GM12801 (cell line): Measurements from ENCODE around the gene ETV1.

Experiments used
- CTCF ChIP-seq: IDR thresholded peaks from one replicate; pipeline ENCODE4 v1.5.1; 2011; ENCODE audit warnings: control low read depth; ENCODE audit not compliant: insufficient read length; ENCODE audit errors: extremely low read depth

Gene ETV1

GRCh38 chr7:13849163-13849892 is 140.1 kb downstream of the ETV1 start:
- TF ChIP-seq CTCF, result no peak

DNA sequence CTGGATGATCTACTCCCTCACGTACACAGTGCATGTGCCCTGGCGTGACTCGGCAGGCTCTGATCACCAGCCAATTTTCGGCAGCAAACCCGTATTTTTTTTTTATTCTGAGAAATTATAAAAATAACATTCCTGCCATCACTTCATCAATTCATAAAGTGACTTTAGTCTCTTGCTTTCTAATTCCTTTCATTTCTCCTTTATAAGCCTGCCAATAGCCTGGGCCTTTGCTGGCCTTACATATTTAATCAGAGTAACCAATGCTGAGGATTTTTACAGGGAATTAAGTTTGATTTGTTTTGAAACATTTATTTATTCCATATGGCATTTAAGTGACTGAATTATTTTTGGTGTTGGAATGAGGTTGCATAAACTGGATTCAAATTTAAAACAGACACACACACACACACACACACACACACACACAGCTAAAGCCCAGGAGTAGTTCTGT is 140.8 kb downstream of the ETV1 start:
- no peak for TF ChIP-seq CTCF

DNA sequence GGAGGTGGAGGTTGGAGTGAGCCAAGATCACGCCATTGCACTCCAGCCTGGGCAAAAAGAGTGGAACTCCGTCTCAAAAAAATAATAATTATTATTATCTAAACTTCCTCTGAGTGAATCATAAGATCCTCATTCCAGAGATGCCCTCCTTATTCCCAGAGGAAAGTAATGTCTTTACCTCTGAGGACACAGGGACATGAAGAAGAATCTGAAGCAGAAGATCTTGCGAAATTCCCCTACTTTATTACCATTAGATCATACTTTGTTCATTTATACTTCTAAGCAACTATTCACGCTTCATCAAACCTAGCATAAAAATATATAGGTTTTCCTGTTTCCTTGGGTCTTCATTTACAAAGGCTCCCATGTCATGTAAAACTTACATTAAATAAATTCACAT is 143.1 kb downstream of the ETV1 start:
- no peak for TF ChIP-seq CTCF

- TF ChIP-seq CTCF, result no peak
These were observed 143.9 kb downstream of the ETV1 start for GRCh38 chr7:13845601-13846000.

- no peak for TF ChIP-seq CTCF
These were observed 144.5 kb downstream of the ETV1 start for GRCh38 chr7:13844954-13845353.

DNA sequence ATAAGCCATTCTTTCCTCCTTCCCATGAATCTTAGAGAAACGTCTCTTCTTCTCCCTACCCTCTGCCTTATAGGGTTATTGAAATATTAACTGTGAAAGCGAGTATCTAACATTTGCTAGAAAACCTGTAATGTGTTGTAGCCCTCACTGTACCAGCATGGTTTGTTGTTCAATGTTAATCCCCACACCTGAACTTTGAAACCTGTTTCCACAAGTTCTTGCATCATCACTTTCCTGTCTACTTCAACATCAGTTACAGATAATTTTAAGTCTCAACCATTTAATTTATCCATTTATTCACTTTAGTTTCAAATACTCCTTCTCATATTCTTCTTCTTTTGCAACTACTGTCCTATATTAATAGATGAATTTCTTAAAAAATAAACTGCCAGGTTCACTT is 148.2 kb downstream of the ETV1 start:
- no peak for TF ChIP-seq CTCF
